SJCRH30 (cell line): ENCODE data around the gene CAB39. TPM values are rescaled to one million over a fixed set of nuclear protein-coding genes. Genes with fewer than 3 reads are reported as not detected.
A peak's percentile ranks its signal among the peaks of the same experiment; 100 is the strongest.

Experiments used
- DNase-seq, 2 experiments: peaks; one replicate each; pipeline ENCODE4 v3.0.0-alpha.2; 2015 to 2020
- H3K27ac ChIP-seq: fragments of 250-450 bp; sonication (Bioruptor Pico); 2 replicates; pipeline ENCODE4 v1.5.1; 2020; ENCODE audit warnings: mild to moderate bottlenecking, moderate library complexity
- H3K27me3 ChIP-seq: fragments of 250-450 bp; sonication (Bioruptor Pico); 2 replicates; pipeline ENCODE4 v1.5.1; 2020; ENCODE audit warnings: mild to moderate bottlenecking, moderate library complexity
- H3K36me3 ChIP-seq: fragments of 250-450 bp; sonication (Bioruptor Pico); 2 replicates; pipeline ENCODE4 v1.5.1; 2020; ENCODE audit warnings: mild to moderate bottlenecking, moderate library complexity
- H3K4me1 ChIP-seq: fragments of 250-450 bp; sonication (Bioruptor Pico); 2 replicates; pipeline ENCODE4 v1.5.1; 2020; ENCODE audit warnings: mild to moderate bottlenecking, moderate library complexity
- H3K4me3 ChIP-seq: fragments of 250-450 bp; sonication (Bioruptor Pico); 2 replicates; pipeline ENCODE4 v1.5.1; 2020; ENCODE audit warnings: mild to moderate bottlenecking, moderate library complexity
- H3K9me3 ChIP-seq: fragments of 250-450 bp; sonication (Bioruptor Pico); replicated peaks from 2 replicates; pipeline ENCODE4 v1.5.1; 2020; ENCODE audit warnings: mild to moderate bottlenecking, moderate library complexity
- total RNA-seq: library from RNA; depleted of rRNA; stranded (reverse); fragments of >200 nt; shearing (Covaris generic); gene quantifications from 2 replicates; pipeline ENCODE4 v1.2.3, GENCODE V29; 2014

CAB39 gene
- total RNA-seq, 1 experiment from 2014 or later: 53.5 TPM

DNA sequence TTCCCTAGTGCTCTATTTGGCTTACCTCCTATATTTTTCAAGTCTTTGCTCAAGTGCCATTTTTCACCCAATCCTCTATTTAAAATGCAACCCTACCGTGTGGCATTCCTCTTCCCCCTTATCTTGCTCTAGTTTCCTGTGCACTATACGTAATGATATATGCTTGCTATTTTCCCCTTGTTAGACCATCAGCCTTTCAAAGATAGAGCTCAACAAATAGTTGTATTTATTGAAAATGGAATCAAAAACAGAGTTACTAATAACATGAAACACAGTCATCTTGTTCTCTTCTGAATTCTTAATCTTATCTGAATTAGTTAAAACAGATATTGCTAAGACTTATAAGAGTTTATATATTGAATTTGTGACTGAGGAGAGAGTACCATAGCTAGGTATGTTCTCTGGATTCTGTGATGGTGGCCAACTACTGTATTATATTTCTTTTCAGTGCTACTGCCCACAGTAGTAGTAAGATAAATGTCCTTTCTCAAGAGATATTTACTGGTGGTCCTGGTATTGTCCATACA, 55.3 kb downstream of the CAB39 start:
- Histone ChIP-seq H3K36me3 (peaks cover 19% of the 10 kb centered on the region), H3K4me1 (no peaks in the 10 kb centered on the region)

DNA sequence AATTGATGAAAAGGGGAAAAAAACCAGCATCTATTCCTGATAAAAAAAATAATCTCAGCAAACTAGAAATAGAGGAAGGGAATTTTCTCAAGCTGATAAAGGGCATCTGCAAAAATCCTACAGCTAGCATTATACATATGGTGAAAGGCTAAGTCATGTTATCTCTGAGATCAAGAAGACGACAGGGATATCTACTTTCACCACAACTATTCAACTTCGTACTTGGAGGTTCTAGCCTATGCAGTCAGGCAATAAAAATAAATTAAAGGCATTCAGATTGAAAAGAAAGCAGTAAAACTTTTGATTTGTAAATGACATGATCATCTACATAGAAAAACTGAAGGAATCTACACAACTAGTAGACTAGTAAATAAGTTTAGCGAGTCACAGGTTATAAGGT, 58.2 kb downstream of the CAB39 start:
- H3K36me3 ChIP-seq: peaks cover 16% of the 10 kb centered on the region
- no peak overlapping the region for H3K27ac ChIP-seq
- no peaks in the 10 kb centered on the region for H3K4me1 ChIP-seq
- no peaks in the 10 kb centered on the region for H3K27me3 ChIP-seq
- H3K9me3 ChIP-seq: no peaks in the 10 kb centered on the region; the same call in 1 of the 2 replicates
- DNase-seq: no peak
- H3K4me3 ChIP-seq: no peak overlapping the region

More for the DNA sequence above, 55.3 kb downstream of the CAB39 start:
- Histone ChIP-seq H3K4me3 (no peak overlapping the region), H3K27ac (no peak overlapping the region), H3K27me3 (no peaks in the 10 kb centered on the region), H3K9me3 (no peaks in the 10 kb centered on the region; the same call in 1 of the 2 replicates)
- DNase-seq: no peak

GRCh38 chr2:230772156-230772555, 59.5 kb downstream of the CAB39 start:
- H3K27ac ChIP-seq: no peak overlapping the region
- no peaks in the 10 kb centered on the region for H3K27me3 ChIP-seq
- DNase-seq: no peak
- no peaks in the 10 kb centered on the region; the same call in 1 of the 2 replicates for H3K9me3 ChIP-seq
- H3K4me3 ChIP-seq: no peak overlapping the region
- peaks cover 14% of the 10 kb centered on the region for H3K36me3 ChIP-seq
- H3K4me1 ChIP-seq: no peaks in the 10 kb centered on the region

- Histone ChIP-seq H3K4me1 (no peaks in the 10 kb centered on the region), H3K4me3 (no peak overlapping the region), H3K27me3 (no peaks in the 10 kb centered on the region), H3K27ac (no peak overlapping the region), H3K36me3 (peaks cover 14% of the 10 kb centered on the region), H3K9me3 (no peaks in the 10 kb centered on the region)
- DNase-seq: no peak
Observed at GRCh38 chr2:230773039-230773773, 60.6 kb downstream of the CAB39 start.

DNA sequence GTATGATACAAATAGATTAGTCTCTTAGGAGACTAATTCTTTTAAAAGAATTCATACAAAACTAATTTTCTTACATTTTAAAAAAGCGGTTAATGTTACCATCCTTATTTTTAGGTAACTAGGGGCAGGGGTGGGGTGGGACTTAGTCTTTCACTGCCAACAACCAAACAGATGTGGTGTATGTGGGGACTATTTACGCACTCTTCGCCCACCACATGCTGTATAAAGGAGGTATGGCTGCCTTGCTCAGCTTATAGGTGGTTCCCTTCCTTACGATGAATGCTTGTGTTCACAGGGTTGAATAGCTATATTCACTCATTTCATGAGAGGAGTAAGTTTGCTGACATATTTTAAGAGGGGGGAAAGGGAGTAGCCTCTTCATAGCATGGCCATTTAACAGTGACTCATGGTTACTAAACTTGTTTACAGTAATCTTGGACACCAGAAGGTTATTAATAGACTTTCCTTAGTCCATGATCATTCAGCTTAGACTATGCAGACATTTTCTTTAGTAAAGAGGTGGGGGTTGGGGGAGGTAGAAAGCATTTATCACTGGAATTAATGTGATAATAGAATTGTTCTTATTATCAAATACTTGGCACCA, 61.8 kb downstream of the CAB39 start:
- Histone ChIP-seq H3K27me3 (no peaks in the 10 kb centered on the region), H3K4me3 (no peak overlapping the region), H3K36me3 (peaks cover 8% of the 10 kb centered on the region; the same call in 1 of the 2 replicates), H3K9me3 (no peaks in the 10 kb centered on the region), H3K4me1 (no peaks in the 10 kb centered on the region), H3K27ac (no peak overlapping the region)
- no peak for DNase-seq

- no peaks in the 10 kb centered on the region for H3K27me3 ChIP-seq
- no peak overlapping the region for H3K4me3 ChIP-seq
- no peak overlapping the region for H3K27ac ChIP-seq
- no peaks in the 10 kb centered on the region for H3K4me1 ChIP-seq
- H3K9me3 ChIP-seq: no peaks in the 10 kb centered on the region
- peaks cover 14% of the 10 kb centered on the region for H3K36me3 ChIP-seq
- DNase-seq: no peak
Observed at GRCh38 chr2:230775737-230776136, 63.1 kb downstream of the CAB39 start.

- Histone ChIP-seq H3K9me3 (peaks cover 5% of the 10 kb centered on the region; the same call in 1 of the 2 replicates), H3K36me3 (peaks cover 8% of the 10 kb centered on the region), H3K27me3 (no peaks in the 10 kb centered on the region), H3K4me3 (no peak overlapping the region), H3K4me1 (peaks cover 5% of the 10 kb centered on the region), H3K27ac (no peak overlapping the region)
- DNase-seq: no peak
Observed at GRCh38 chr2:230777721-230778120, 65.1 kb downstream of the CAB39 start.

GRCh38 chr2:230778350-230779063, 65.9 kb downstream of the CAB39 start:
- Histone ChIP-seq H3K27me3 (no peaks in the 10 kb centered on the region), H3K4me1 (peaks cover 5% of the 10 kb centered on the region), H3K27ac (no peak overlapping the region), H3K9me3 (peaks cover 5% of the 10 kb centered on the region; the same call in 1 of the 2 replicates), H3K4me3 (no peak overlapping the region), H3K36me3 (peaks cover 8% of the 10 kb centered on the region)
- no peak for DNase-seq

- Histone ChIP-seq H3K27ac (no peak overlapping the region), H3K36me3 (peaks cover 12% of the 10 kb centered on the region)
Observed at GRCh38 chr2:230779126-230779525, 66.5 kb downstream of the CAB39 start.

GRCh38 chr2:230779607-230780006, 67.0 kb downstream of the CAB39 start:
- Histone ChIP-seq H3K4me3 (no peak overlapping the region), H3K27ac (no peak overlapping the region), H3K27me3 (no peaks in the 10 kb centered on the region), H3K4me1 (peaks cover 5% of the 10 kb centered on the region), H3K9me3 (peaks cover 5% of the 10 kb centered on the region; the same call in 1 of the 2 replicates), H3K36me3 (peaks cover 15% of the 10 kb centered on the region)
- DNase-seq: no peak

More at GRCh38 chr2:230779126-230779525, 66.5 kb downstream of the CAB39 start:
- Histone ChIP-seq H3K4me1 (peaks cover 5% of the 10 kb centered on the region), H3K4me3 (no peak overlapping the region), H3K27me3 (no peaks in the 10 kb centered on the region), H3K9me3 (peaks cover 5% of the 10 kb centered on the region; the same call in 1 of the 2 replicates)
- DNase-seq: no peak

GRCh38 chr2:230781130-230781797, 68.6 kb downstream of the CAB39 start:
- H3K4me1 ChIP-seq: peaks cover 5% of the 10 kb centered on the region
- H3K9me3 ChIP-seq: peaks cover 5% of the 10 kb centered on the region; the same call in 1 of the 2 replicates
- peak in 1 of 2 experiments; percentile 24 for DNase-seq
- H3K36me3 ChIP-seq: peaks cover 15% of the 10 kb centered on the region
- no peak overlapping the region for H3K27ac ChIP-seq
- no peaks in the 10 kb centered on the region for H3K27me3 ChIP-seq
- H3K4me3 ChIP-seq: no peak overlapping the region

DNA sequence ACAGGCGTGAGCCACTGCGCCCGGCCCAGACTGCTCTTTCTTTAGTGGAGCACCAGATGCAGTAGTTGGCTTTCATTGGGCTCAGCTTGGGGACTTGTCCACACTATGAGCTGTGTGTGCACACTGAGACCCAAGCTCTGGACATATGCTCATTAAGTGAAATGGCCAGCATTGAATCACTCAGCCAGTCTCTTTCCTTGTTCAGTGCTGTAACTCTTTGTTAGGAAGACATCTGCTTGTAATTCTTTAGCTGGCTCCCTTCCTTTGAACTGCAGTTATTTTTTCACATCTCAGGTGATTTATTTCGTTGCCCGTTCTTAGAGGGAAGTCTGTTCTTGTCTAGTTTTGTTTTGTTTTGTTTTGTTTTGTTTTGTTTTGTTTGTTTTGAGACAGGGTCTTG, 70.5 kb downstream of the CAB39 start:
- Histone ChIP-seq H3K9me3 (peaks cover 9% of the 10 kb centered on the region), H3K27ac (no peak overlapping the region), H3K27me3 (no peaks in the 10 kb centered on the region), H3K4me1 (peaks cover 5% of the 10 kb centered on the region), H3K4me3 (no peak overlapping the region), H3K36me3 (peaks cover 24% of the 10 kb centered on the region)
- no peak for DNase-seq

- H3K4me1 ChIP-seq: peaks cover 5% of the 10 kb centered on the region
- H3K4me3 ChIP-seq: no peak overlapping the region
- peaks cover 21% of the 10 kb centered on the region for H3K9me3 ChIP-seq
- H3K27ac ChIP-seq: no peak overlapping the region
- H3K36me3 ChIP-seq: peaks cover 37% of the 10 kb centered on the region
- DNase-seq: no peak
- H3K27me3 ChIP-seq: no peaks in the 10 kb centered on the region
Observed at GRCh38 chr2:230784795-230785194, 72.2 kb downstream of the CAB39 start.

DNA sequence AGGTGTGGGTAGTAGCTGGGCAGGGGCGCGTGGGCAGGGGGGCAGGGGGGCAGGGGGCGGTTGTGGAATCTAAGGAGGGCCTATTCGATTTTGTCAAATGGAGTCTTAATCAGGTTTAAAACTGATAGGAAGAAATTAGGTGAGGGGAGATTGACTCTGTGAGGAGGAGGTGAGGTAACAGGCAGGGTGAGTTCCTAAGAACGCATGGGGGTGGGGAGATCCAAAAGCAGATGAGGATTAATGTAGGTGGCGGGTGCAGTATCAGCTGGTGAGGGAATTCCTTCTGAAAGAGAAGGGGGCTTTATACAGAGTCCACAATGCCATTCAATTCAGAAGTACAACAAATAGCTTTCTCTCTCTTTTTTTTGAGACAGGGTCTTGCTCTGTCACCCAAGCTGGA, 72.7 kb downstream of the CAB39 start:
- Histone ChIP-seq H3K27ac (no peak overlapping the region), H3K27me3 (no peaks in the 10 kb centered on the region), H3K36me3 (peaks cover 38% of the 10 kb centered on the region), H3K9me3 (peaks cover 21% of the 10 kb centered on the region), H3K4me1 (peaks cover 5% of the 10 kb centered on the region), H3K4me3 (no peak overlapping the region)
- no peak for DNase-seq
